NCI-H128 (cell line): ENCODE results near the gene GATA2.

Source experiments
- DNase-seq: peaks from one replicate; lab custom pipeline; 2025; ENCODE audit not compliant: unreplicated experiment; lab: John Stamatoyannopoulos, UW

The GATA2 gene

GRCh38 chr3:128492671-128493569 is at the start of gene GATA2:
GATA2 (minus strand) TSS chr3:128493201; CDS start chr3:128487031, 6,170 bp downstream.
- no peak for DNase-seq

- no peak for DNase-seq
Measured at GRCh38 chr3:128541246-128541645, 48.2 kb upstream of the GATA2 start.

DNA sequence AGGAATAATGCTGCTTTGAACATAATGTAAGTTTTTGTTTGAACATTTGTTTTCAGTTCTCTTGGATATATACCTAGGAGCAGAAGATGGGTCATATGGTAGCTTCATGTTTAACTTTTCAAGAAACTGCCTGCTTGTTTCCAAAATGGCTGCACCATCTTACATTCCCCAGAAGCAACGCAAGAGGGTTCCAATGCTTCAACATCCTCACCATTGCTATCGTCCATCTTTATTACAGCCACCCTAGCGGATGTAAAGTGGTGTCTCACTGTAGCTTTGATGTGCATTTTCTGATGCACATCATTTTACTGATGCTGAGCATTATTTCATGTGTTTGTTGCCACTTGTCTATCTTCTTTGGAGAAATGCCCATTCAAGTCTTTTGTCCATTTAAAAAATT is 46.4 kb upstream of the GATA2 start:
- DNase-seq = no peak

- DNase-seq = no peak
Measured at GRCh38 chr3:128537091-128537703, 44.2 kb upstream of the GATA2 start.

DNA sequence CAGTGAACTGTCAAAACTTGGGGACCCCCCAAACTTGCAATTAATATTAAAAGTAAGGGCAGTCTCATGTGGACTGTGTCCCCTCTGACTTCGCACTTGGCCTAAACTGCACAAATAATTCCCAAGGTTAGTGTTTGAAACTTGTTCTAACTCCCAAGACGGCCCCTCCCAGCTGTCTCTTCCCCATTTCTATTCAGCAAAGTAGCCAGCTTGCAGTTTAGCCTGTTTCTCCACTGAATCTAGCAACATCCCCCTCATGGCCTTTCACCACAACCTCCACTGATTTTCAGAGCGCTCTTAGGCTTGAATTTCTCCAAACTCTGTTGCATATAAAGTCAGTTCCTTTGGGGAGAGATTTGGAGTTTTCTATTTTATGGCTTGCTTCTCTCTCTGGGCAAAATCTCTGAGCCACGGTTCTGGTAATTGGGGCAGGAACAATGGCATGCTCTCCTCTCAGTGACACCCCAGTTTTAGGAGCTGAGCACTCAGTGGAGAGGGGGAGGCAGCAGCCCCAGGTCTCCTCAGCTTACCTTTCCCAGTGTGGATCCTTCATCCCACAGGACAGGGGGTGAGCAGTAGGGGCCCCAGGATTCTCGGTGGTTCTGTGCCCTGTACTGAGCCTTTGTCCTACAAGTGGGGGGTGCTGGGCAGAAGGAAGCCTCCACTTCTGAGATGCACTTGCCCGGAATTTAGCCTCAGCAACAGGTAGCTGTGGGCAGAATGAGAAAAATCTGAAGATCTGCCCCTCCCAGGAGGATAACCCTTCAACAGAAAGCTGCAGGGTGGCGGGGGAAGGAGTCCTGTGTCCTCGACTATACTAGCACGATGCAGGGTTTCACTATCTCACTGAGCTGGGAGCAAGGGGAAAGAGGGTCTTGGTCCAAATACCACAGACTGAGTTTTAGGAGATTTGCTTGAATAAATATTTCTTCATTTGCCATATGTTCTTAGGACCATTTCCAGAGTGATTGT is 39.3 kb upstream of the GATA2 start:
- DNase-seq = no peak

GRCh38 chr3:128524374-128525299 is 31.6 kb upstream of the GATA2 start:
- DNase-seq = no peak

DNA sequence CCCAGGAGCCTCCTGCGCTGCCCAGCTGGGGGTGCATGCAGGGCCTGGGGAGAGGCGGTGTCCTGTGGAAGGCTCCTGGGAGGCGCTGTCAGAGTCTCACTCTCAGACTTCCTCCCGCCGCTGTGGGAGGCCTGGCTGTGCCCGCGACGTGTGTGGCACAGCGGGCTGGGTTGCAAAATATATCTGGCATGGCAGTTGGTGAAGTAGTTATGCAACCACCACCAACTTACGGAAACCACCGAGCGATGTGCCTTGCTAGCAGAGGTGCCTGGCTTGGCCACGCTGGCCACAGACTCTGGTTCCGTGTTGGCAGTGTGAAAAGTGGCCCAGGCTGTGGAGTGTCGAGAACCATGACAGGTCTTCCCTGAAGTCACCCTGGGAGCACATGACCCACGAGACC is 30.6 kb upstream of the GATA2 start:
- DNase-seq = no peak

DNA sequence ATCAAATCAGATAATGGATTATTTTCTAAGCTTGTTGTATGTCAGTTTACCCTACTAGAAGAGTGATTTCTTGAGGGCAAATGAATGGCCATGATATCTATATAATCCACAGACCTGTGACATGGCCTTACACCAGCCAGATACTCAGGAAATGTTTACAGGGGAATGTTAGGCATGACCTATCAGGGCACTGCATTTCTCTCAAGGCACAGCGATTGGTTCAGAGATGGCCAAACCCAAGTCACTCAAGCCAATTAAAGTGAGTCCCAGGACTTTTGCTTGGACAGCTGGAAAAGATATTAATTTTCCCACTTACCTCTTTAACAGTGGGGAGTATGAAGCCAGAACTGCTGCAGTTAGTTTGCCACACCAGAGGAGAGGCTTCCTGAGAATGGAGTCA is 28.7 kb upstream of the GATA2 start:
- no peak for DNase-seq

DNA sequence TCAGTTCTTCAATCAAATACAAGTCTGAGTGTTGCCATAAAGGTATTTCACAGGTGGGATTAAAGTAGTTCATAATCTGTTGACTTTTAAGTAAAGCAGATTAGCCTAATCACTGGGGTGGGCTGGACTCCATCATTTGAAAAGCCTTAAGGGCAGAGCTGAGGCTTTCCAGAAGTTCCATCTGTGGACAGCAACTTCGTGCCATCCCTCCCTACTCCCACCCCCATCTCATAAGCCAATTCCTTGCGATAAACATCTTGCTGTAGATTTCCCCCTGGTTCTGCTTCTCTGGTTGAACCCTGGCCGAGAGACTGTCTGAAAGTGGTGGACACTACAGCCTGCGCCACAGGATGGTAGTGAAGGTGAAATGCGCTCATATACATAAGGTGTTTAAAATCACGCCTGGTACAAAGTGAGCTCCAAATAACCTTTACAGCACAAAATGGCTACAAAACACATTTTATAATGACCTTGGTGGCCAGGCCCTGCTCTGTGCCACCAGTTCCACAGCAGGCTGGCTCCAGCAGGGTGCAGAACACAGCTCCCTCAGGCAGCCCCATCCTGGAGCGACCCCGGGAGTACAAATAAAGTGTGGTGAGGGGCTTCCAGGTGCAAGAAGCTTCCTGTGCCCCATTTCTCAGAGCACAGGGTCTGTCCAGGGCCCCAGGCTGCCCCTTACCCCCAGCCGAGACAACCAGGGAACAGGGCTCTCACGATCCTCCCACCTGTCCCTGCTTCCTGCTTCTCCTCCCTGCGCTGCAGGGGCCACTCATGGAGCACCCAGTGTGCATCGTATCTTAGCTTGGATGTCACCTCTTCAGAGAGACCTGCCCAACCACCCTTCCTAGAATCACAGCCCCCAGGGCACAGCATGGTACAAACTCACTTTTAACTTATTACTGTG is 25.8 kb upstream of the GATA2 start:
- no peak for DNase-seq

- no peak for DNase-seq
Measured at GRCh38 chr3:128517648-128518047, 24.6 kb upstream of the GATA2 start.

GRCh38 chr3:128515967-128516366 is 23.0 kb upstream of the GATA2 start:
- no peak for DNase-seq

GRCh38 chr3:128508852-128509251 is 15.9 kb upstream of the GATA2 start:
- DNase-seq = no peak

DNA sequence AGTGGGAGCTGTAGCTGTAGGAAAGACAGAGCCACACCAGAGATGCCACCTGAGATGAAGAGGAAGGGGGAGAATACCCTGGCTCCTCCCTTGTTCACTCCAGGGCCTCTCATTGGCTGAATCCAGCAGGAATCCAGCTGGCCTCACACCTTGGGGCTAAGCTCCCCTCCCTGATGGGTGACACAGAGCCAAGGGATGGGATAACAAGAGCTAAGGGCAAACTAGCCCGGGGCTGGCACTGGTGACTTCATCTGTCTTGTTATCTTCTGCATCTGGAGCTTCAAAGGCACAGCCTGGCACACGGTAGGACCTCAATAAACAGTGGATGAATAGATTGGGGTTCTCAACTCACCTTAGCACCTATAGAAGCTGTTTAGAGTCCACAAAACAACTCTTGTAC is 13.8 kb upstream of the GATA2 start:
- DNase-seq = no peak

DNA sequence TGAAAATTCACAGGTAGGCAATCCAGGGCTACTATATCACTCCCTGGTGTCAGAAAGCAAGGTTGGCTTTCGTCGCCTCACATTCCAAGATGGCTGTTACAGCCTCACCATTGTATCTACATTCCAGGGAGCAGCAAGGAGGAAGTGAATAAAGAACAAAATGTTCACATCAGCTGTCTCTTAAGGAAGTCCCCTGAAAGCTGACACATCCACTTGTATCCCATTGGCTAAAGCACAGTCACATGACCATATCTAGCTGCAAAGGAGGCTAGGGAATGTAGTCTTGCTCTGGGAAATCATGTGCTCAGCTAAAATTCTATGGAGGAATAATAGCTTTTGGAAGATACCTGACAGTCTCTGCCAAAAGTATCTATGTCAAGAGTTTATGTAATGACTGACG is 12.8 kb upstream of the GATA2 start:
- no peak for DNase-seq

GRCh38 chr3:128504963-128505730 is 12.1 kb upstream of the GATA2 start:
- no peak for DNase-seq

- no peak for DNase-seq
Measured at GRCh38 chr3:128504533-128504915, 11.5 kb upstream of the GATA2 start.

DNA sequence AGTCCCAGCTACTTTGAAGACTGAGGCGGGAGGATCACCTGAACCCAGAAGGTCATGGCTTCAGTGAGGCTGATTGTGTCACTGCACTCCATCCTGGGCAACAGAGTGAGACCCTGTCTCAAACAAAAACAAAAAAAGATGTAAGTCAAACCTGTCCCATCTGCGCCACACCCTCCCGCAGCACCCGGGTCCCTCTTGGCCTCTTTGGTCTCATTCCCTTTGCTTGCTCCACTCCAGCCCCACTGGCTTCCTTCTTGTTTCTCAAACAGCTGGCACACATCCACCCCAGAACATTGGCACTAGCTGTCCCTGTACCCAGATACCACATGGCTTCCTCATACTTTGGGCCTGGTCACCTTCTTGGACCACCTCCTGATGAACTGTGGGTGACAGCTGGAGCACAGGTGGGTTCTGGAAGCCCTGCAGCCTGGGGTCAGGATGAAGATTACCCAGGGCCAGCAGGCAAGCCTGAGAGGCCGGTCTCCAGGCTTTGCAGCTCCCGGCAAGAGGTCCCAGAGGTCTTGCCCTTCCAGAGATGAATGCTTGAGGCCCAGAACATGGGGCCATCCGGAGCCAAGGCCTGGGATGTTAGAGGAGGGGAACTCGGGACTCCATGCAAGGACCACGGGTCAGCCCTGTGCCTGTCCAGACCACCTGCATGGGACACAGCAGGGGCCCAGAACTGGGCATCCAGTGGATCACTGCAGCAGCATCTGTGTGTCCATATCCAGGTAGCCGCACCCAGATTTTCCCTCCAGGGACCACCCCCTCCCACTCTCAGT is 10.9 kb upstream of the GATA2 start:
- DNase-seq = no peak

- DNase-seq = no peak
Measured at GRCh38 chr3:128503164-128503651, 10.2 kb upstream of the GATA2 start.
